ENCODE data around the gene TMBIM6.

DNA sequence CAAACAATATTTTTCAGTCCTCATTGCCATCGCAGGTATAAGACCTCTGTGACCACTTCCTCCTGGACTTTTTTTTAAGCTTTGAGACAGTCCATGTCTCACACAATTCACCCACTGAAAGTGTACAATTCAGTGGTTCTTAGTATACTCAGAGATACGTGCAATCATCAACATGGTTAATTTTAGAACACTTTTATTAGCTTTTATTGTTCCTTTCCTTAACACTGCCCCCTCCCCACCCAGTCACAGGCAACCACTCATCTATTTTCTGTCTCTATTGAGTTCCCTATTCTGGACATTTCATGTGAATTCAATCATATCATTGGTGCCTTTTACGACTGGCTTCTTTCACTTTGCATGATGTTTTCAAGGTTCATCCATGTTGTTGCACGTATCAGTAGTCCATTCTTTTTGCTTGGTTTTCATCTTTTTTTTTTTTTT lies 70.6 kb downstream of the TMBIM6 start:
- TF ChIP-seq HDAC2 (IDR thresholded peaks at IDR 0.05): no peak
- TF ChIP-seq, protein P1, sequence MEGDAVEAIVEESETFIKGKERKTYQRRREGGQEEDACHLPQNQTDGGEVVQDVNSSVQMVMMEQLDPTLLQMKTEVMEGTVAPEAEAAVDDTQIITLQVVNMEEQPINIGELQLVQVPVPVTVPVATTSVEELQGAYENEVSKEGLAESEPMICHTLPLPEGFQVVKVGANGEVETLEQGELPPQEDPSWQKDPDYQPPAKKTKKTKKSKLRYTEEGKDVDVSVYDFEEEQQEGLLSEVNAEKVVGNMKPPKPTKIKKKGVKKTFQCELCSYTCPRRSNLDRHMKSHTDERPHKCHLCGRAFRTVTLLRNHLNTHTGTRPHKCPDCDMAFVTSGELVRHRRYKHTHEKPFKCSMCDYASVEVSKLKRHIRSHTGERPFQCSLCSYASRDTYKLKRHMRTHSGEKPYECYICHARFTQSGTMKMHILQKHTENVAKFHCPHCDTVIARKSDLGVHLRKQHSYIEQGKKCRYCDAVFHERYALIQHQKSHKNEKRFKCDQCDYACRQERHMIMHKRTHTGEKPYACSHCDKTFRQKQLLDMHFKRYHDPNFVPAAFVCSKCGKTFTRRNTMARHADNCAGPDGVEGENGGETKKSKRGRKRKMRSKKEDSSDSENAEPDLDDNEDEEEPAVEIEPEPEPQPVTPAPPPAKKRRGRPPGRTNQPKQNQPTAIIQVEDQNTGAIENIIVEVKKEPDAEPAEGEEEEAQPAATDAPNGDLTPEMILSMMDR (IDR thresholded peaks at IDR 0.05): no peak
- no peak for TF ChIP-seq EP300 (IDR thresholded peaks at IDR 0.05)
- no peak for TF ChIP-seq EHMT2 (IDR thresholded peaks at IDR 0.05; ENCODE audit: low read depth)
- TF ChIP-seq KDM5A (IDR thresholded peaks at IDR 0.05): no peak
- TF ChIP-seq, protein P2, sequence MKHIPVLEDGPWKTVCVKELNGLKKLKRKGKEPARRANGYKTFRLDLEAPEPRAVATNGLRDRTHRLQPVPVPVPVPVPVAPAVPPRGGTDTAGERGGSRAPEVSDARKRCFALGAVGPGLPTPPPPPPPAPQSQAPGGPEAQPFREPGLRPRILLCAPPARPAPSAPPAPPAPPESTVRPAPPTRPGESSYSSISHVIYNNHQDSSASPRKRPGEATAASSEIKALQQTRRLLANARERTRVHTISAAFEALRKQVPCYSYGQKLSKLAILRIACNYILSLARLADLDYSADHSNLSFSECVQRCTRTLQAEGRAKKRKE (CRISPR knock-in tag; IDR thresholded peaks at IDR 0.05; ENCODE audit: low read depth): no peak
- no peak for TF ChIP-seq JUN (IDR thresholded peaks at IDR 0.05)
- no peak for TF ChIP-seq ZSCAN20 (CRISPR knock-in tag; IDR thresholded peaks at IDR 0.05)
- TF ChIP-seq, protein P3, sequence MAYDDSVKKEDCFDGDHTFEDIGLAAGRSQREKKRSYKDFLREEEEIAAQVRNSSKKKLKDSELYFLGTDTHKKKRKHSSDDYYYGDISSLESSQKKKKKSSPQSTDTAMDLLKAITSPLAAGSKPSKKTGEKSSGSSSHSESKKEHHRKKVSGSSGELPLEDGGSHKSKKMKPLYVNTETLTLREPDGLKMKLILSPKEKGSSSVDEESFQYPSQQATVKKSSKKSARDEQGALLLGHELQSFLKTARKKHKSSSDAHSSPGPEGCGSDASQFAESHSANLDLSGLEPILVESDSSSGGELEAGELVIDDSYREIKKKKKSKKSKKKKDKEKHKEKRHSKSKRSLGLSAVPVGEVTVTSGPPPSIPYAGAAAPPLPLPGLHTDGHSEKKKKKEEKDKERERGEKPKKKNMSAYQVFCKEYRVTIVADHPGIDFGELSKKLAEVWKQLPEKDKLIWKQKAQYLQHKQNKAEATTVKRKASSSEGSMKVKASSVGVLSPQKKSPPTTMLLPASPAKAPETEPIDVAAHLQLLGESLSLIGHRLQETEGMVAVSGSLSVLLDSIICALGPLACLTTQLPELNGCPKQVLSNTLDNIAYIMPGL (CRISPR knock-in tag; IDR thresholded peaks at IDR 0.05; ENCODE audit: borderline replicate concordance): no peak

Measured in A549 (cell line).